SKM-1 (cell line): ENCODE data around the gene AFAP1L2.

Experiments used
- DNase-seq: peaks from one replicate; lab custom pipeline; 2025; ENCODE audit not compliant: unreplicated experiment; lab: John Stamatoyannopoulos, UW

AFAP1L2 gene

GRCh38 chr10:114276066-114276465, 128.2 kb downstream of the AFAP1L2 start:
- no peak for DNase-seq

GRCh38 chr10:114274616-114275453, 129.5 kb downstream of the AFAP1L2 start:
- DNase-seq, result no peak

DNA sequence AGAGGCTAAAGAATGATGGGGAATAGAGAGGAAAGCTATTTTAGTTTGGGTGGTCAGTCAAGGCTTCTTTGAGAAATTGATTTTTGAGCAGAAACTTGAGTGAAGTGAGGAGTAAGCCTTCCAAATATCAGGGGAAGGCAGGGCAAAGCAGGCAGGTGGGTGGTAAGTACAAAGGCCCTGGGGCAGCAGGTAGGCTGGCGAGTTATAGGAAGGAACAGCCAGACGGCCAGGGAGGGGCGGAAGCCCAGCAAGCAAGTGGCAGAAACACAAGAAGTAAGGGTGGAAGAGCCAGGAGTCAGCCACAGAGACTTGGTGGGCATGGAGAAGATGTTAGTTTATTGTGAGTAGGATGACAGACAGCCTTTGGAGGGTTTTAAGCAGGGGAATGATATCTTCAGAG, 130.4 kb downstream of the AFAP1L2 start:
- no peak for DNase-seq

- no peak for DNase-seq
Measured at GRCh38 chr10:114272696-114273095, 131.6 kb downstream of the AFAP1L2 start.

DNA sequence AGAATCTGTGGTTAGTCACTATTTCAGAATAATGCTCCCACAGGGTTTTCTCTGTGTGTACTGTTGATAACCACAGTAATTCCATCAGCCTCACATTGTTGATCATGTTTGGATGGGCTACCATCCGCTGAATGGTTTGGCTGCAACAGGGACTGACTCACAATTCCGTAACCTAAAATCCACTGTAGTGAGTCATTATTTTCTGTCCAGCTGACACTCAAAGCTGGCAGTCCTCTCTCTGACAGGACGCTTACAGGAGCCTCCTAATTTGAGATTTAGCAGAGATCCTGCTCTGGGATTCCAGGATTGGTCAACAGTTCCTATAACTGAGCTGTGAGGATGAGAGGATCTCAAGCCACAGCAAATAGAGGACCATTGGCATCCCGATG, 132.5 kb downstream of the AFAP1L2 start:
- no peak for DNase-seq

GRCh38 chr10:114271075-114271778, 133.1 kb downstream of the AFAP1L2 start:
- DNase-seq, result no peak

DNA sequence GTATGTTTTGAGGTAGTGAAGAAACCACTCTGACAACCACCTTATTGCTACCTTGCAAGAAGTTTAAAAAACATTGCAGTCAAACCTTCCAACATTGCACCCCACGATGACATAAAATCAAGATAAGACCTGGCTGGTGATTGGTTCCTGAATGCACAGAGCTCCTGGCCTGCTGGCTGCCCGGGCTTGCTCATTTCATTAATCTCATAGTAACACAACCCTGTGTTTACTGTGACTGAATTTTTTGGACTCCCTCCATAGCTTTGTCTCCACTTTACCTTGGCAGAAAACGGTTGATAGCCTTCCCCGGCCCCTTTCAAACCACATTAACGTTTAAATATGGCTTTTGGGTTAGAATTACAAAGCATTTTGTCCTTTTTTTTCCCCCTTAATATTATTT, 137.8 kb downstream of the AFAP1L2 start:
- no peak for DNase-seq

DNA sequence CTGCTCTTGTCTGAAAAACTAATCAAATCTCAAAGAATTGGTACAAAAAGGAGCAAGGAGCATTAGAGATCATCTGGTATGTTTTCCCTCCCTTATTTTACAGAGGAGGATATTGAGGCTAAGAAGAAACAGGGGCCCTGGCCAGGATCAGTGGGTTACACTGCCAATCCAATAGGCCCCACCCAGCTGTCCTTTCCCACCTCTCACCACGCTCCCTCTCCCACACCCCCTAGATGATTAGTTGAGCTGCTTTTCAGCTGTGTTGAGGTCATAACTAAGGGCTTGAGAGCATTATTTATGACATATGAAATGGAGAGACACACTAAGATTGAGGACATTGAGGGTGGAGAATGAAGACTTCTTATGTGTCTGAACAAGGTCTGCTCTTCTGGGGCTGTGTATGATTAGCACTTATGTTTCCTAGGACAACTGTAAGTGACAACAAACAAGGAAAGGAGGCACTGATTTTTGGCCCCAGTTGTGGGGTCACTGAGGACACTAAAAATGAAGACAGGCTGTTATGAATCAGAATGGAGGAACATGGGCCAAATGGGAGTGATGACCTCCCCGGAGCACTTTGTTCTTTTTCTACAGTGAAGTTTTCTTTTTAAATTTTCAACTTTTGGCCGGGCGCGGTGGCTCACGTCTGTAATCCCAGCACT, 138.8 kb downstream of the AFAP1L2 start:
- no peak for DNase-seq

GRCh38 chr10:114262496-114262895, 141.8 kb downstream of the AFAP1L2 start:
- DNase-seq, result no peak

GRCh38 chr10:114261076-114261475, 143.2 kb downstream of the AFAP1L2 start:
- no peak for DNase-seq

GRCh38 chr10:114260366-114260765, 143.9 kb downstream of the AFAP1L2 start:
- DNase-seq, result no peak

- DNase-seq, result no peak
Measured at GRCh38 chr10:114259824-114260223, 144.5 kb downstream of the AFAP1L2 start.

GRCh38 chr10:114258274-114258840, 145.9 kb downstream of the AFAP1L2 start:
- no peak for DNase-seq

DNA sequence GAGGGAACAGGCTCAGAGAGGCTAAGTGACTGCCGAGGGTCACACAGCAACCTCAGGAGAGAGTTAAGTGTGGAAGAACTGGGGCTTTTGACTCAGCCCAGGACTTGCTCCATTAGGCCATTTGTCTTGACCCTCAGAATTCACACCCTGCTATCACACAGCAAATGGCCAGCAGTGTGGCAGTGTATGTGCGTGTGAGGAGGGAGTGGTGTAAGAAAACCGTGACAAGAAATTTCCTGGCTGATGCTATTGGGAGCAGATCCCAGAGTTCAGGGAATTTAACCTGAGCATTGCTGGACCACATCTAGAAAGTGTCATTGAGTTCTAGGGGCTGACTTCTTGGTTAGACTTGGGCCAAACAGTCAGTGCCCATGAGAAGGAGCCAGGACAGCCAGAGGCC, 146.8 kb downstream of the AFAP1L2 start:
- no peak for DNase-seq

- DNase-seq, result no peak
Measured at GRCh38 chr10:114256822-114257221, 147.5 kb downstream of the AFAP1L2 start.

- DNase-seq, result no peak
Measured at GRCh38 chr10:114256008-114256765, 148.1 kb downstream of the AFAP1L2 start.

GRCh38 chr10:114255227-114255626, 149.1 kb downstream of the AFAP1L2 start:
- no peak for DNase-seq

GRCh38 chr10:114252883-114253282, 151.4 kb downstream of the AFAP1L2 start:
- DNase-seq, result no peak

DNA sequence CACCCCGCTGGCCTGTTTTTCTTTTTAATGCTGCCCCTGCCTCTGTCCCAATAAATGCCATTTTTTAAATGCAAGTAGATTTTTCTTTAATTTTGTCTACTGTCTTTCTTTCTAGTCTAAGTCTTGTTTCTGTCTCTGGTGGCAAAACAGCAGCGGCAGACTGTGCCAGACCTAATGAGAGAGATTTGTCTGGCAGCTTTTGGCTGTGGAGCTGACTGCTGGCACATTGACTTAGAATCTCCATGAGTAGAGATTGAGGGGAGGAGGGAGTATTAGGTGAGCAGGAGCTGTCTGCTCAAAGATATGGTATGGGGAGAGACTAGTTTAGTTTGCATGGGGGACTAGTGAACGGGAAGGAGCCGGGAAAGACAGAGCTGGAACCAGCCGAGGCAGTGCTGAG, 152.2 kb downstream of the AFAP1L2 start:
- DNase-seq, result no peak

- DNase-seq, result no peak
Measured at GRCh38 chr10:114250716-114251115, 153.6 kb downstream of the AFAP1L2 start.

DNA sequence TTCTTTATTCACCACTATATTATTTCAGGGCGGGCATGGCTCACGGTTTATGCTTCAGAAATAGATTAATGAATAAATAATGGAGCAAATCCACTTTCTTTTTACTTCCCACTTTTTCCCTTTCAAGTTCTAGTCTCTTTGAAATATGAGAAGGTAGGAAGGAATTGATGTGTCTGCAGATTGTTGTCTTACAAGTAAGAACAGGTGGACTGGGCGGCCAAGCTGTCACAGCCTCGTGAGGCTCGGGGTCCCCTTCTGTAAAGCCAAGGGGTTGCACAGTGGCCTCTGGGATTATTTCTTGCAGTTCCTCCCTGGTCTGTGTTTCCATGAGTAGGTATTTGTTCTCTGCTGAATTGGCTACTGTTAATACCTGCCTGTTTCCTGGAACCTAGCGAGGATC, 154.1 kb downstream of the AFAP1L2 start:
- no peak for DNase-seq
